CD4-positive, CD25-positive, alpha-beta regulatory T cell (primary cell): ENCODE data around the gene KCTD6. TPM values are rescaled to one million over a fixed set of nuclear protein-coding genes. Genes with fewer than 3 reads are reported as not detected.
A peak's percentile ranks its signal among the peaks of the same experiment; 100 is the strongest.

ENCODE experiments used
- ATAC-seq, 2 donors: fragments of 150-1000 bp; cut with Tn5 transposase; one replicate each; pipeline ENCODE4 v1.10.0; 2021; ENCODE audit warnings: low read depth in 2 of 2, moderate number of reproducible peaks in 2 of 2, moderate library complexity in 1 of 2
- DNase-seq, 3 donors: peaks; one replicate each; pipeline versions ENCODE4 v3.0.0 to v3.0.0-alpha.2; 2012 to 2022; ENCODE audit warnings: mixed read lengths in 1 of 3
- H3K27ac ChIP-seq: one replicate; pipeline ENCODE4 v1.7.0; 2013; ENCODE audit warnings: mild to moderate bottlenecking, low read length; ENCODE audit not compliant: insufficient read depth, poor library complexity, severe bottlenecking
- H3K27me3 ChIP-seq: one replicate; pipeline ENCODE4 v1.7.0; 2013; ENCODE audit warnings: low read length; ENCODE audit not compliant: control insufficient read depth, insufficient read depth
- H3K36me3 ChIP-seq: one replicate; pipeline ENCODE4 v1.7.0; 2013; ENCODE audit warnings: mild to moderate bottlenecking, low read length, moderate library complexity; ENCODE audit not compliant: control insufficient read depth, insufficient read depth
- H3K4me1 ChIP-seq: 2 replicates; pipeline ENCODE4 v1.7.0; 2013; ENCODE audit warnings: mild to moderate bottlenecking, low read length; ENCODE audit not compliant: insufficient read depth, control insufficient read depth, poor library complexity, severe bottlenecking
- H3K4me3 ChIP-seq: one replicate; pipeline ENCODE4 v1.7.0; 2013; ENCODE audit warnings: low read depth, mild to moderate bottlenecking, low read length, moderate library complexity
- H3K9me3 ChIP-seq, 2 experiments: 1 replicate in 1 of 2; 2 replicates in 1 of 2; pipeline ENCODE4 v1.7.0; 2013; ENCODE audit warnings: low read length in 2 of 2, mild to moderate bottlenecking in 1 of 2, moderate library complexity in 1 of 2; ENCODE audit not compliant: control insufficient read depth in 2 of 2
- H3K27ac Mint-ChIP-seq, 3 donors: one replicate each; pipeline ENCODE4 v1.8.0; 2020 to 2022; ENCODE audit warnings: mild to moderate bottlenecking in 3 of 3, mixed read lengths in 3 of 3, moderate library complexity in 2 of 3
- H3K27me3 Mint-ChIP-seq: one replicate; pipeline ENCODE4 v1.8.0; 2022; ENCODE audit warnings: mild to moderate bottlenecking, mixed read lengths
- H3K36me3 Mint-ChIP-seq: one replicate; pipeline ENCODE4 v1.8.0; 2020; ENCODE audit warnings: mixed read lengths
- H3K4me1 Mint-ChIP-seq, 4 donors: one replicate each; pipeline ENCODE4 v1.8.0; 2020 to 2022; ENCODE audit warnings: mixed read lengths in 4 of 4, mild to moderate bottlenecking in 1 of 4
- H3K4me3 Mint-ChIP-seq, 4 donors: one replicate each; pipeline ENCODE4 v1.8.0; 2020 to 2022; ENCODE audit warnings: mild to moderate bottlenecking in 4 of 4, mixed read lengths in 4 of 4, moderate library complexity in 3 of 4
- H3K9me3 Mint-ChIP-seq, 7 donors: one replicate each; pipeline ENCODE4 v1.8.0; 2020 to 2022; ENCODE audit warnings: mixed read lengths in 7 of 7, mild to moderate bottlenecking in 3 of 7, moderate library complexity in 2 of 7
- polyA plus RNA-seq, 4 donors: library from polyadenylated mRNA; unstranded; fragments of 300-500 nt; fragmentation: Illumina TruSeq; gene quantifications; one replicate each; pipeline ENCODE4 v1.2.3, GENCODE V29; 2021
- total RNA-seq: library from RNA; stranded (reverse); gene quantifications from one replicate; pipeline ENCODE4 v1.2.3, GENCODE V29; 2022

The KCTD6 gene
- total RNA-seq = 5.8 TPM
- polyA plus RNA-seq = 10 to 100 TPM in 2 of 4 donors, 1 to 10 TPM in 2; 8.1 to 14.3 (median 10.8) TPM

GRCh38 chr3:58491506-58492402 is at the start of gene KCTD6:
KCTD6 (plus strand) TSS chr3:58492096; CDS start chr3:58498756, 6,660 bp downstream.
- Mint-ChIP-seq H3K4me1 (peaks cover 39 to 66% (median 45%) of the 10 kb centered on the region in 4 donors), H3K9me3 (no peaks in the 10 kb centered on the region), H3K4me3 (peak within 1 kb of the TSS; percentile 90 to 97 (median 96)), H3K27ac (peak within 1 kb of the TSS; percentile 86 to 97 (median 95)), H3K36me3 (no peaks in the 10 kb centered on the region), H3K27me3 (peaks cover 5% of the 10 kb centered on the region)
- Histone ChIP-seq H3K4me3 (peak within 1 kb of the TSS; percentile 85), H3K9me3 (no peaks in the 10 kb centered on the region), H3K27ac (peak within 1 kb of the TSS; percentile 58), H3K27me3 (no peaks in the 10 kb centered on the region), H3K36me3 (no peaks in the 10 kb centered on the region), H3K4me1 (peaks cover 32% of the 10 kb centered on the region)
- ATAC-seq = peak; percentile 87
- DNase-seq = peak; percentile 77 to 93 (median 85)

- no peaks in the 10 kb centered on the region for H3K4me1 ChIP-seq
- no peak overlapping the region for H3K27ac Mint-ChIP-seq
- no peak overlapping the region for H3K4me3 Mint-ChIP-seq
- DNase-seq (no peak), ATAC-seq (no peak)
- H3K27me3 Mint-ChIP-seq = peaks cover 10% of the 10 kb centered on the region
- peaks cover 0 to 2% (median under 1%) of the 10 kb centered on the region in 4 donors for H3K4me1 Mint-ChIP-seq
- H3K27ac ChIP-seq = no peak overlapping the region
- H3K9me3 Mint-ChIP-seq = peaks cover 0 to 25% (median 10%) of the 10 kb centered on the region in 7 donors
- peaks cover 16 to 21% of the 10 kb centered on the region in 2 experiments for H3K9me3 ChIP-seq
- peaks cover 4% of the 10 kb centered on the region for H3K27me3 ChIP-seq
- no peak overlapping the region for H3K4me3 ChIP-seq
- no peaks in the 10 kb centered on the region for H3K36me3 ChIP-seq
- H3K36me3 Mint-ChIP-seq = no peaks in the 10 kb centered on the region
Observed at GRCh38 chr3:58452176-58452575, 39.7 kb upstream of the KCTD6 start.

DNA sequence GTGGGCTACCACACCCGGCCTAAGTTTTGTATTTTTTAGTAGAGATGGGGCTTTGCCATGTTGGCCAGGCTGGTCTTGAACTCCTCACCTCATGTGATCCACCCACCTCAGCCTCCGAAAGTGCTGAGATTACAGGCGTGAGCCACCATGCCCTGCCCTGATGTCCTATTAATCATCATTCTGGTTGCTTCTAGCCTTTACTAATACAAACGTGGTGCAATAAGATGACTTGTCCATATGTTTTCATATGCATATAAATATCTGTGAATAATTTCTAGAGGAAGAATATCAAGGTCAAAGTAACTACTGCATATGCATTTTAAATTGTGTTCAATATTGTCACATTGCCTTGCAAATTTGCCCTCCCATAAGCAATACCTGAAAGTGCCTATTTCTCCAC is 32.7 kb upstream of the KCTD6 start:
- H3K4me3 ChIP-seq = no peak overlapping the region
- H3K4me1 Mint-ChIP-seq = peaks cover 3 to 8% (median 7%) of the 10 kb centered on the region in 4 donors
- H3K27me3 Mint-ChIP-seq = peaks cover 11% of the 10 kb centered on the region
- H3K9me3 ChIP-seq = peaks cover 13 to 16% of the 10 kb centered on the region in 2 experiments
- peaks cover 6% of the 10 kb centered on the region for H3K4me1 ChIP-seq
- H3K36me3 ChIP-seq = no peaks in the 10 kb centered on the region
- H3K27me3 ChIP-seq = peaks cover 4% of the 10 kb centered on the region
- no peaks in the 10 kb centered on the region for H3K36me3 Mint-ChIP-seq
- no peak overlapping the region for H3K27ac ChIP-seq
- H3K4me3 Mint-ChIP-seq = no peak overlapping the region
- DNase-seq = no peak
- no peak overlapping the region for H3K27ac Mint-ChIP-seq
- H3K9me3 Mint-ChIP-seq = peaks cover 0 to 20% (median 10%) of the 10 kb centered on the region in 7 donors
- no peak for ATAC-seq

DNA sequence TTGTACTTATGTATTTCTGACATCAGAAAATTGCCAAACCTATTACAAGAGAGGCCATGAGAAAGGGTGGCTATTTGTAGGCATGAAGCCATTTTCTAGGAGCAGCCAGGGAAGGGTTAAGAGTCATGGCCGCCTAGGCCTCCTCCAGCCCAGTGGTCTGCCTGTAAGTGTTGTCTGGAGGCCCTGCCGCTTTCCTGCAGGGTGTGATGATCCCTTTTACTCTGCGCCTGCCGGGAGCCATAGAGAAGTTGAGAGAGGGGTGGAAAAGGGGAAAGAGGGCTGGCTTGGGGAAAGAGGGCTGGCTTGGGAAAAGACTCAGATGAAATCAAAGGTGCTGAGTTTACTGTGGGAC is 29.1 kb upstream of the KCTD6 start:
- Mint-ChIP-seq H3K4me1 (peaks cover 3 to 8% (median 7%) of the 10 kb centered on the region in 4 donors), H3K36me3 (no peaks in the 10 kb centered on the region), H3K27ac (no peak overlapping the region), H3K4me3 (no peak overlapping the region), H3K9me3 (peaks cover 0 to 2% (median 0%) of the 10 kb centered on the region in 7 donors), H3K27me3 (peaks cover 7% of the 10 kb centered on the region)
- Histone ChIP-seq H3K4me1 (peaks cover 6% of the 10 kb centered on the region), H3K36me3 (no peaks in the 10 kb centered on the region), H3K9me3 (no peaks in the 10 kb centered on the region), H3K4me3 (no peak overlapping the region), H3K27me3 (no peaks in the 10 kb centered on the region), H3K27ac (no peak overlapping the region)
- no peak for DNase-seq
- no peak for ATAC-seq

DNA sequence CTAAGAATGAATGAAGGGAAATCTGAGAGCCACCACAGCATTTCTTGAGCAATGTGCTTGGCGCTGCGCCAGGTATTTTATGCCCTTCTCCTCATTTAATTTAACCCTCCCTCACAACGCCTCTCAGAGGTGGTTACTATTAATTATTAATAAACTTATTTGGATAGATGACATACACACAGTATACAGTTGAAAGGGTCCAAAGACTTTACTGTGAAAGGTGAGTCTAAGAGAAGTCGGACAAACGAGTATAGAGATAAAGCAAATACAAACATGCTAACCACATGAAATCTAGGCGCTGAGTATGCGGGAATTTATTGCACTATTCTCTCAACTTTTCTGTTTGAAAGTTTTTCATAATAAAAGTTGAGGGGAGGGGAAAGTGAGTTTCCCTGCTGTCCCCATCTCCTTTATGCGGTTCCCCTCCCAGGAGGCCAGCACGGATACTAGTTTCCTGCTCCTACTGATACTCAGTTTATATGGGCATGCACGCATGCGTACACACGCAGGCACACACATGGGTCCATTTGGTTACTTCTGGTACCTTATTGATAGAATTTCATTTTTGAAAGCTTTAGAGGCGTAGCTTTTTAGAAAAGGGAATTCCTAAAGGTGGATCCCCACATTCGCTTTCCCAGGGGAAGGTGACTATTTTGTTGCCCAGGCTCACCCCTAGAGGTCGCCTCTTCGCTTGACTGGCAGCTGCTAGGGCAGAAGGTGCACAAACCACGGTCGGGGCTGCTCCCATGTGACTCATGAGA is 28.5 kb upstream of the KCTD6 start:
- H3K27me3 Mint-ChIP-seq = peaks cover 5% of the 10 kb centered on the region
- H3K4me1 Mint-ChIP-seq = peaks cover 3 to 11% (median 7%) of the 10 kb centered on the region in 4 donors
- Histone ChIP-seq H3K36me3 (no peaks in the 10 kb centered on the region), H3K27ac (no peak overlapping the region), H3K9me3 (no peaks in the 10 kb centered on the region), H3K27me3 (no peaks in the 10 kb centered on the region), H3K4me1 (peaks cover 6% of the 10 kb centered on the region), H3K4me3 (no peak overlapping the region)
- H3K27ac Mint-ChIP-seq = no peak overlapping the region
- no peaks in the 10 kb centered on the region for H3K36me3 Mint-ChIP-seq
- peak overlapping the region in 1 of 4 donors; percentile 50 for H3K4me3 Mint-ChIP-seq
- peak; percentile 22 to 63 (median 43) for DNase-seq
- peak; percentile 90 to 91 for ATAC-seq
- H3K9me3 Mint-ChIP-seq = peaks cover 0 to 2% (median 0%) of the 10 kb centered on the region in 7 donors

DNA sequence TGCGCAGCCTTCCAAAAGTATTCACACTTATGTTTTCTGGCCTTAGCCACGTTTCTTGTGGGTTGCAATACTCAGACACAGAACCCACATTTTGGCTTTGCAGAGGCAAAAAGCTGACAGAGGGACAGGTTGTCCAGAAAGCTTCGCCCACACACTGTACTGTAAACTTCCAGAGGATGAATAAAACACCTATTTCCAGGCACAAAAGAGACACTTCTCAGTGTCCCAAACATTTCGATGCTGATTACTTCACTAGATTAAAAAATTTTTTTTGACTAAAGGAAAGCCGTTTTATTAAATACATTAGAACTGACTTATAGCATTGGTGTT is 28.0 kb upstream of the KCTD6 start:
- Mint-ChIP-seq H3K27ac (no peak overlapping the region), H3K27me3 (no peaks in the 10 kb centered on the region), H3K36me3 (no peaks in the 10 kb centered on the region), H3K4me3 (peak overlapping the region in 1 of 4 donors; percentile 50), H3K4me1 (peaks cover 3 to 11% (median 7%) of the 10 kb centered on the region in 4 donors), H3K9me3 (peaks cover 0 to 2% (median 0%) of the 10 kb centered on the region in 7 donors)
- DNase-seq (no peak), ATAC-seq (no peak)
- no peak overlapping the region for H3K27ac ChIP-seq
- no peaks in the 10 kb centered on the region for H3K9me3 ChIP-seq
- peaks cover 6% of the 10 kb centered on the region for H3K4me1 ChIP-seq
- H3K27me3 ChIP-seq = no peaks in the 10 kb centered on the region
- no peaks in the 10 kb centered on the region for H3K36me3 ChIP-seq
- no peak overlapping the region for H3K4me3 ChIP-seq

DNA sequence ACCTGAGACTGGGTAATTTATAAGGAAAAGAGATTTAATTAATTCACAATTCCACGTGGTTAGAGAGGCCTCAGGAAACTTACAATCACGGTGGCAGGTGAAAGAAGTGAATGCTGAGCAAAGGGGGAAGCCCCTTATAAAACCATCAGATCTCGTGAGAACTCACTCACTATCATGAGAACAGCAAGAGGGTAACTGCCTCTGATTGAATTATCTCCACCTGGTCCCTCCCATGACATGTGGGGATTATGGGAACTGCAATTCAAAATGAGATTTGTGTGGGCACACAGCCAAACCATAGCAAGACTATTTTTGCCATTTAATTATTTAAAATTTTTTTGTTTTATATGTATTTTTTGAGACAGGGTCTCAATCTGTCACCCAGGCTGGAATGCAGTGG is 27.0 kb upstream of the KCTD6 start:
- Histone ChIP-seq H3K27me3 (no peaks in the 10 kb centered on the region), H3K27ac (no peak overlapping the region), H3K4me1 (peaks cover 6% of the 10 kb centered on the region), H3K9me3 (no peaks in the 10 kb centered on the region), H3K4me3 (no peak overlapping the region), H3K36me3 (no peaks in the 10 kb centered on the region)
- no peak for ATAC-seq
- Mint-ChIP-seq H3K36me3 (no peaks in the 10 kb centered on the region), H3K27me3 (no peaks in the 10 kb centered on the region), H3K4me3 (no peak overlapping the region), H3K9me3 (peaks cover 0 to 2% (median 0%) of the 10 kb centered on the region in 7 donors), H3K27ac (no peak overlapping the region), H3K4me1 (peaks cover 3 to 11% (median 7%) of the 10 kb centered on the region in 4 donors)
- DNase-seq = peak in 1 of 3 donors; percentile 13
